ENCODE data around the gene HSD3B1.
"Not testable (repeated sequence)": the region's sequence is repeated elsewhere in the genome, so short reads cannot be mapped to it uniquely, and the experiment has no call there.

HSD3B1 gene

GRCh38 chr1:119492763-119493162 lies 14.2 kb upstream of the HSD3B1 start:
- no peak for FAIRE-seq

- FAIRE-seq = no peak
Observed at GRCh38 chr1:119504831-119505230, 2.2 kb upstream of the HSD3B1 start.

- no peak for FAIRE-seq
Observed at GRCh38 chr1:119510046-119510445, 3.0 kb downstream of the HSD3B1 start.

GRCh38 chr1:119515221-119515620 lies 8.2 kb downstream of the HSD3B1 start:
- no peak for FAIRE-seq

- no peak for FAIRE-seq
Observed at GRCh38 chr1:119516247-119516646, 9.2 kb downstream of the HSD3B1 start.

GRCh38 chr1:119516680-119517079 lies 9.7 kb downstream of the HSD3B1 start:
- FAIRE-seq = no peak

GRCh38 chr1:119517667-119518066 lies 10.7 kb downstream of the HSD3B1 start:
- FAIRE-seq = not testable (repeated sequence)

GRCh38 chr1:119531606-119532323 lies 24.8 kb downstream of the HSD3B1 start:
- no peak for FAIRE-seq

GRCh38 chr1:119532324-119532910 lies 25.4 kb downstream of the HSD3B1 start:
- no peak for FAIRE-seq

- no peak for FAIRE-seq
Observed at GRCh38 chr1:119535381-119535780, 28.4 kb downstream of the HSD3B1 start.

GRCh38 chr1:119537966-119538365 lies 31.0 kb downstream of the HSD3B1 start:
- FAIRE-seq = no peak

GRCh38 chr1:119539636-119540035 lies 32.6 kb downstream of the HSD3B1 start:
- no peak for FAIRE-seq

GRCh38 chr1:119541389-119541788 lies 34.4 kb downstream of the HSD3B1 start:
- no peak for FAIRE-seq

- FAIRE-seq = no peak
Observed at GRCh38 chr1:119542492-119542946, 35.5 kb downstream of the HSD3B1 start.

GRCh38 chr1:119544165-119544762 lies 37.3 kb downstream of the HSD3B1 start:
- FAIRE-seq = no peak

GRCh38 chr1:119546641-119547040 lies 39.6 kb downstream of the HSD3B1 start:
- no peak for FAIRE-seq

GRCh38 chr1:119547306-119547705 lies 40.3 kb downstream of the HSD3B1 start:
- FAIRE-seq = no peak

GRCh38 chr1:119547805-119548204 lies 40.8 kb downstream of the HSD3B1 start:
- FAIRE-seq = no peak

GRCh38 chr1:119549719-119550132 lies 42.7 kb downstream of the HSD3B1 start:
- no peak for FAIRE-seq

GRCh38 chr1:119550381-119550780 lies 43.4 kb downstream of the HSD3B1 start:
- no peak for FAIRE-seq

GRCh38 chr1:119551218-119551617 lies 44.2 kb downstream of the HSD3B1 start:
- no peak for FAIRE-seq

GRCh38 chr1:119552656-119553055 lies 45.6 kb downstream of the HSD3B1 start:
- FAIRE-seq = not testable (repeated sequence)

- not testable (repeated sequence) for FAIRE-seq
Observed at GRCh38 chr1:119553302-119554071, 46.5 kb downstream of the HSD3B1 start.

Data from colon (tissue), 2 donors.